Measurements from ENCODE around the gene IMMT. TPM values are rescaled to one million over a fixed set of nuclear protein-coding genes. Genes with fewer than 3 reads are reported as not detected.
"Not testable (repeated sequence)": the region's sequence is repeated elsewhere in the genome, so short reads cannot be mapped to it uniquely, and the experiment has no call there.

Gene IMMT
- polyA plus RNA-seq, 2 donors, result 15.3 to 38.1 TPM

GRCh38 chr2:86204458-86204857, 9.2 kb upstream of the IMMT start:
- no peaks in the 10 kb centered on the region for H3K9me3 ChIP-seq (ENCODE audit: control insufficient read depth in 2 of 2, insufficient read depth in 1 of 2, low read depth in 1 of 2, low read length in 1 of 2)
- H3K27ac ChIP-seq (ENCODE audit: low read depth in 2 of 2, low read length in 1 of 2), result no peak overlapping the region
- peaks cover 5 to 9% of the 10 kb centered on the region in 2 donors for H3K36me3 ChIP-seq (ENCODE audit: control insufficient read depth in 2 of 2, insufficient read depth in 2 of 2, low read length in 1 of 2)
- H3K4me1 ChIP-seq (ENCODE audit: control insufficient read depth in 2 of 2, insufficient read depth in 2 of 2, low read length in 1 of 2), result no peaks in the 10 kb centered on the region
- H3K4me3 ChIP-seq (ENCODE audit: low read depth in 1 of 2, low read length in 2 of 2), result no peak overlapping the region
- no peaks in the 10 kb centered on the region for H3K27me3 ChIP-seq (ENCODE audit: control insufficient read depth in 1 of 2, insufficient read depth in 2 of 2, low read length in 2 of 2)
- WGBS, 2 donors, result 88 to 93% methylated on average over 7 of the region's 7 CpGs

DNA sequence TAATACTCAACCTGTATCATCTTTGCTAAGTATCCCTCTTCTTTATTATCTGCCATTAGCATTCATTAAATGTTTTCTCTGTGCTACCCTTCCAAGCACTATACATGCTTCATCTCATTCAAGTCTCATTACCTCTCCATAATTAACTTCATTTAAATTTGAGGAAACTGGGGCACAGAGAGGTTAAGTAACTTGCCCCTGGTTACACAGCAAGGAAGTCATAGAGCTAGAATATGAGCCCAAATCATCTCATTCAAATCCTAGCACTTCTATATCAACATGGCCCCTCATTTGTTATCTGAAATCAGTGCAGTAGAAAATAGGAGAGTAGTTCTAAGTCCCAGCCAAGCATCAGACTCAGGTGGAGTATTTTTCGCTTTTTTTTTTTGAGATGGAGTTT, 8.4 kb upstream of the IMMT start:
- H3K9me3 ChIP-seq (ENCODE audit: control insufficient read depth in 2 of 2, insufficient read depth in 1 of 2, low read depth in 1 of 2, low read length in 1 of 2), result no peaks in the 10 kb centered on the region
- no peak overlapping the region for H3K27ac ChIP-seq (ENCODE audit: low read depth in 2 of 2, low read length in 1 of 2)
- WGBS, 2 donors, result 100% methylated on average over 1 of the region's 1 CpG
- no peaks in the 10 kb centered on the region for H3K27me3 ChIP-seq (ENCODE audit: control insufficient read depth in 1 of 2, insufficient read depth in 2 of 2, low read length in 2 of 2)
- H3K4me1 ChIP-seq (ENCODE audit: control insufficient read depth in 2 of 2, insufficient read depth in 2 of 2, low read length in 1 of 2), result no peaks in the 10 kb centered on the region
- H3K4me3 ChIP-seq (ENCODE audit: low read depth in 1 of 2, low read length in 2 of 2), result no peak overlapping the region
- peaks cover 5 to 9% of the 10 kb centered on the region in 2 donors for H3K36me3 ChIP-seq (ENCODE audit: control insufficient read depth in 2 of 2, insufficient read depth in 2 of 2, low read length in 1 of 2)

GRCh38 chr2:86202702-86203101, 7.4 kb upstream of the IMMT start:
- no peaks in the 10 kb centered on the region for H3K9me3 ChIP-seq (ENCODE audit: control insufficient read depth in 2 of 2, insufficient read depth in 1 of 2, low read depth in 1 of 2, low read length in 1 of 2)
- peaks cover 5% of the 10 kb centered on the region in 2 donors for H3K36me3 ChIP-seq (ENCODE audit: control insufficient read depth in 2 of 2, insufficient read depth in 2 of 2, low read length in 1 of 2)
- H3K4me1 ChIP-seq (ENCODE audit: control insufficient read depth in 2 of 2, insufficient read depth in 2 of 2, low read length in 1 of 2), result no peaks in the 10 kb centered on the region
- H3K27me3 ChIP-seq (ENCODE audit: control insufficient read depth in 1 of 2, insufficient read depth in 2 of 2, low read length in 2 of 2), result no peaks in the 10 kb centered on the region
- no peak overlapping the region for H3K27ac ChIP-seq (ENCODE audit: low read depth in 2 of 2, low read length in 1 of 2)
- no peak overlapping the region for H3K4me3 ChIP-seq (ENCODE audit: low read depth in 1 of 2, low read length in 2 of 2)
- WGBS, 2 donors, result 91 to 94% methylated on average over 9 of the region's 9 CpGs

DNA sequence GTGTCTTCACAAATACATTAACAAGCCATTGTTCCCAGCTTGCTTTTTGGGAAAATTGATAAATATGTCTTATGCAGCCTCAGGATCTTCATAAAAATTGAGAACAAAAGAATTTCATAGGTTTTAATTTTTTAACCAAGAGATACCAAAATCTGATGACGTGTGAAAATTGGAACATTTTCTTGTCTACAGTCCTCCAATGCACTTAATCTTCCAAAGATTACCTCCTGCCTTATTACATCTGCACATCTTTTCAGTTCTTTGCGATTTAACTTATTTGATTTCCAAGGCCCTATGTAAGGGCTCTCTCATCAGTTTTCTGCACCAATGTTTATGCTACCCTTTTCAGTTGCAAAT, 7.1 kb upstream of the IMMT start:
- Histone ChIP-seq H3K27ac (ENCODE audit: low read depth in 2 of 2, low read length in 1 of 2) (no peak overlapping the region), H3K36me3 (ENCODE audit: control insufficient read depth in 2 of 2, insufficient read depth in 2 of 2, low read length in 1 of 2) (peaks cover 5% of the 10 kb centered on the region in 2 donors), H3K4me3 (ENCODE audit: low read depth in 1 of 2, low read length in 2 of 2) (no peak overlapping the region), H3K4me1 (ENCODE audit: control insufficient read depth in 2 of 2, insufficient read depth in 2 of 2, low read length in 1 of 2) (no peaks in the 10 kb centered on the region), H3K27me3 (ENCODE audit: control insufficient read depth in 1 of 2, insufficient read depth in 2 of 2, low read length in 2 of 2) (no peaks in the 10 kb centered on the region), H3K9me3 (ENCODE audit: control insufficient read depth in 2 of 2, insufficient read depth in 1 of 2, low read depth in 1 of 2, low read length in 1 of 2) (no peaks in the 10 kb centered on the region)
- 79 to 83% methylated on average over 2 of the region's 2 CpGs for WGBS, 2 donors

- WGBS, 2 donors, result 76 to 77% methylated on average over 8 of the region's 8 CpGs
- no peak overlapping the region for H3K4me3 ChIP-seq (ENCODE audit: low read depth in 1 of 2, low read length in 2 of 2)
- no peak overlapping the region for H3K27ac ChIP-seq (ENCODE audit: low read depth in 2 of 2, low read length in 1 of 2)
- H3K27me3 ChIP-seq (ENCODE audit: control insufficient read depth in 1 of 2, insufficient read depth in 2 of 2, low read length in 2 of 2), result no peaks in the 10 kb centered on the region
- no peaks in the 10 kb centered on the region for H3K9me3 ChIP-seq (ENCODE audit: control insufficient read depth in 2 of 2, insufficient read depth in 1 of 2, low read depth in 1 of 2, low read length in 1 of 2)
- H3K4me1 ChIP-seq (ENCODE audit: control insufficient read depth in 2 of 2, insufficient read depth in 2 of 2, low read length in 1 of 2), result no peaks in the 10 kb centered on the region
- peaks cover 5% of the 10 kb centered on the region in 2 donors for H3K36me3 ChIP-seq (ENCODE audit: control insufficient read depth in 2 of 2, insufficient read depth in 2 of 2, low read length in 1 of 2)
These were observed 6.5 kb upstream of the IMMT start for GRCh38 chr2:86201671-86202335.

- H3K9me3 ChIP-seq (ENCODE audit: control insufficient read depth in 2 of 2, insufficient read depth in 1 of 2, low read depth in 1 of 2, low read length in 1 of 2); H3K27ac ChIP-seq (ENCODE audit: low read depth in 2 of 2, low read length in 1 of 2); H3K4me3 ChIP-seq (ENCODE audit: low read depth in 1 of 2, low read length in 2 of 2); H3K27me3 ChIP-seq (ENCODE audit: control insufficient read depth in 1 of 2, insufficient read depth in 2 of 2, low read length in 2 of 2); H3K4me1 ChIP-seq (ENCODE audit: control insufficient read depth in 2 of 2, insufficient read depth in 2 of 2, low read length in 1 of 2); H3K36me3 ChIP-seq (ENCODE audit: control insufficient read depth in 2 of 2, insufficient read depth in 2 of 2, low read length in 1 of 2): not testable (repeated sequence)
- 85 to 86% methylated on average over 11 of the region's 11 CpGs for WGBS, 2 donors
These were observed 5.3 kb upstream of the IMMT start for GRCh38 chr2:86200564-86200963.

DNA sequence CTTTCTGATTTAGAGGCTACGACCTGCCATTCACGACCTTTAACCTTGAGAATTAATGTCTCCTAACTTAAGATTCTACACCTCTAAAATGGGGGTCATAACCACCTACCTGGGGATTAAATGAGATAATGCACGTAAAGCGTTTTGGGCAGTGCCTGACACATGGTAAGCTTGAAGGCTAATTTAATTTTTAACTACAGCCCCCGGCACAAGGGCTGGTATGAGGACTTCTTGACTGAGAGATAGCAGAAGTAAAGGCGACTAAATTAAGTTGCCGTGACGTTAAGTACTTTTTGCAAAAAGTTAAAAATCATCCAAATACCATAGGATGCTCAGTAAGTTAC, 4.5 kb upstream of the IMMT start:
- H3K4me3 ChIP-seq (ENCODE audit: low read depth in 1 of 2, low read length in 2 of 2), result peak overlapping the region; percentile 63 to 89
- H3K36me3 ChIP-seq (ENCODE audit: control insufficient read depth in 2 of 2, insufficient read depth in 2 of 2, low read length in 1 of 2), result no peaks in the 10 kb centered on the region
- no peaks in the 10 kb centered on the region for H3K27me3 ChIP-seq (ENCODE audit: control insufficient read depth in 1 of 2, insufficient read depth in 2 of 2, low read length in 2 of 2)
- H3K4me1 ChIP-seq (ENCODE audit: control insufficient read depth in 2 of 2, insufficient read depth in 2 of 2, low read length in 1 of 2), result no peaks in the 10 kb centered on the region
- H3K27ac ChIP-seq (ENCODE audit: low read depth in 2 of 2, low read length in 1 of 2), result peak overlapping the region; percentile 62 to 86
- WGBS, 2 donors, result 0 to 2% methylated on average over 8 of the region's 8 CpGs
- no peaks in the 10 kb centered on the region for H3K9me3 ChIP-seq (ENCODE audit: control insufficient read depth in 2 of 2, insufficient read depth in 1 of 2, low read depth in 1 of 2, low read length in 1 of 2)

- Histone ChIP-seq H3K27ac (ENCODE audit: low read depth in 2 of 2, low read length in 1 of 2) (peak overlapping the region; percentile 97 to 100), H3K36me3 (ENCODE audit: control insufficient read depth in 2 of 2, insufficient read depth in 2 of 2, low read length in 1 of 2) (peaks cover 0 to 4% of the 10 kb centered on the region in 2 donors), H3K27me3 (ENCODE audit: control insufficient read depth in 1 of 2, insufficient read depth in 2 of 2, low read length in 2 of 2) (no peaks in the 10 kb centered on the region), H3K9me3 (ENCODE audit: control insufficient read depth in 2 of 2, insufficient read depth in 1 of 2, low read depth in 1 of 2, low read length in 1 of 2) (no peaks in the 10 kb centered on the region), H3K4me1 (ENCODE audit: control insufficient read depth in 2 of 2, insufficient read depth in 2 of 2, low read length in 1 of 2) (peaks cover 0 to 4% of the 10 kb centered on the region in 2 donors), H3K4me3 (ENCODE audit: low read depth in 1 of 2, low read length in 2 of 2) (peak overlapping the region; percentile 83 to 90)
- WGBS, 2 donors, result 28 to 29% methylated on average over 23 of the region's 23 CpGs
These were observed 636 bp upstream of the IMMT start for GRCh38 chr2:86195808-86196387.

DNA sequence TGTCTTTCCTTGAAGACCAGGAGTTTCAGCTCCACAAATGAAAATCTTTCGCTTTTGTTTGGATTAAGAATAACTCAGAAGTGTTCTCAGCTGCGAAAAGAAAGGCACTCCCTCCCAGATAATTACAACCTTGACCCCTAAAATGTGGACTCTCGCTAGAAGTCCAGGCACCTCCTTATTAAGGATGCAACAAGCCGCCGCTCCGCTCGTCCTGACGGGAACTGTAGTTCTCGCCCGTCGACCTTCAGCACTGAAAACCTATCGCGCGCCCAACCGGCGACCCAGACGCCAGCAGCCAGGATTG, 559 bp downstream of the IMMT start:
- Histone ChIP-seq H3K36me3 (ENCODE audit: control insufficient read depth in 2 of 2, insufficient read depth in 2 of 2, low read length in 1 of 2) (peaks cover 0 to 4% of the 10 kb centered on the region in 2 donors), H3K9me3 (ENCODE audit: control insufficient read depth in 2 of 2, insufficient read depth in 1 of 2, low read depth in 1 of 2, low read length in 1 of 2) (no peaks in the 10 kb centered on the region), H3K27me3 (ENCODE audit: control insufficient read depth in 1 of 2, insufficient read depth in 2 of 2, low read length in 2 of 2) (no peaks in the 10 kb centered on the region), H3K4me3 (ENCODE audit: low read depth in 1 of 2, low read length in 2 of 2) (peak overlapping the region; percentile 83 to 90), H3K4me1 (ENCODE audit: control insufficient read depth in 2 of 2, insufficient read depth in 2 of 2, low read length in 1 of 2) (peaks cover 0 to 4% of the 10 kb centered on the region in 2 donors), H3K27ac (ENCODE audit: low read depth in 2 of 2, low read length in 1 of 2) (peak overlapping the region; percentile 97 to 100)
- WGBS, 2 donors, result 0 to 1% methylated on average over 17 of the region's 17 CpGs

- no peaks in the 10 kb centered on the region for H3K9me3 ChIP-seq (ENCODE audit: control insufficient read depth in 2 of 2, insufficient read depth in 1 of 2, low read depth in 1 of 2, low read length in 1 of 2)
- H3K27ac ChIP-seq (ENCODE audit: low read depth in 2 of 2, low read length in 1 of 2), result peak overlapping the region; percentile 40 to 97
- peaks cover 0 to 4% of the 10 kb centered on the region in 2 donors for H3K4me1 ChIP-seq (ENCODE audit: control insufficient read depth in 2 of 2, insufficient read depth in 2 of 2, low read length in 1 of 2)
- H3K4me3 ChIP-seq (ENCODE audit: low read depth in 1 of 2, low read length in 2 of 2), result peak overlapping the region in 1 of 2 donors; percentile 90
- H3K36me3 ChIP-seq (ENCODE audit: control insufficient read depth in 2 of 2, insufficient read depth in 2 of 2, low read length in 1 of 2), result peaks cover 0 to 4% of the 10 kb centered on the region in 2 donors
- no peaks in the 10 kb centered on the region for H3K27me3 ChIP-seq (ENCODE audit: control insufficient read depth in 1 of 2, insufficient read depth in 2 of 2, low read length in 2 of 2)
- 69 to 70% methylated on average over 7 of the region's 7 CpGs for WGBS, 2 donors
These were observed 1.2 kb downstream of the IMMT start for GRCh38 chr2:86193901-86194567.

Data from esophagus (tissue), 2 donors.